Kidney (tissue), 14 donors: ENCODE measurements around the gene CRB2. TPM values are rescaled to one million over a fixed set of nuclear protein-coding genes. Genes with fewer than 3 reads are reported as not detected.

ENCODE experiments used
- DNase-seq, 5 donors: peaks; one replicate each; pipeline ENCODE4 v3.0.0-alpha.2; 2013 to 2020
- FAIRE-seq: peaks from 2 replicates; lab custom pipeline; 2012; peaks lifted over from hg19 to GRCh38; lab: Jason Lieb, UNC
- H3K27ac ChIP-seq, 2 donors: one replicate each; pipeline ENCODE4 v1.7.0; 2013; ENCODE audit warnings: low read depth in 2 of 2, low read length in 2 of 2, inconsistent platforms in 1 of 2
- H3K27me3 ChIP-seq: one replicate; pipeline ENCODE4 v1.7.1; 2013; ENCODE audit warnings: low read length, inconsistent platforms; ENCODE audit not compliant: control insufficient read depth, insufficient read depth
- H3K36me3 ChIP-seq, 3 donors: one replicate each; pipeline versions ENCODE4 v1.7.0 to v1.7.1; 2013; ENCODE audit warnings: low read length in 3 of 3, control low read depth in 1 of 3, inconsistent platforms in 1 of 3; ENCODE audit not compliant: insufficient read depth in 3 of 3, control insufficient read depth in 2 of 3
- H3K4me1 ChIP-seq, 3 donors: one replicate each; pipeline versions ENCODE4 v1.7.0 to v1.7.1; 2013; ENCODE audit warnings: low read length in 3 of 3, inconsistent platforms in 1 of 3, low read depth in 1 of 3; ENCODE audit not compliant: control insufficient read depth in 2 of 3, insufficient read depth in 2 of 3
- H3K4me3 ChIP-seq, 3 donors: one replicate each; pipeline versions ENCODE4 v1.7.0 to v1.8.1; 2013; ENCODE audit warnings: low read length in 3 of 3, control low read depth in 1 of 3, inconsistent platforms in 1 of 3
- H3K9ac ChIP-seq, 3 donors: one replicate each; pipeline versions ENCODE4 v1.7.0 to v1.7.1; 2013; ENCODE audit warnings: low read length in 3 of 3, control low read depth in 1 of 3, inconsistent platforms in 1 of 3
- H3K9me3 ChIP-seq, 3 donors: one replicate each; pipeline versions ENCODE4 v1.7.0 to v1.7.1; 2013; ENCODE audit warnings: low read length in 3 of 3, control low read depth in 1 of 3, inconsistent platforms in 1 of 3; ENCODE audit not compliant: control insufficient read depth in 2 of 3, insufficient read depth in 1 of 3
- CTCF ChIP-seq: IDR thresholded peaks from 3 replicates; pipeline ENCODE4 v1.5.1; 2012; ENCODE audit warnings: mild to moderate bottlenecking, moderate library complexity, borderline replicate concordance; ENCODE audit not compliant: insufficient read depth; ENCODE audit errors: extremely low read depth
- intact Hi-C: fragments of 100-400 bp; cut with DNase I; formaldehyde crosslinking; loops from one replicate; pipeline ENCODE4 v1.11.1; 2022
- polyA plus RNA-seq: library from polyadenylated mRNA; stranded (reverse); fragments of 350-450 nt; fragmentation: Illumina TruSeq; extraction: RNeasy Lipid Tissue Mini Kit (QIAGEN cat#74804); gene quantifications from one replicate; pipeline ENCODE4 v1.2.3, GENCODE V29; 2014; ENCODE audit warnings: low read depth, low replicate concordance; ENCODE audit not compliant: insufficient read depth
- total RNA-seq: library from RNA; stranded (reverse); fragmentation: NEBNext Ultra II Directional; extraction: Animal tissue kit (Norgen Biotek cat#: 25700); gene quantifications from one replicate; pipeline ENCODE4 v1.2.1, GENCODE V29; 2021
- donor health status: control.
- donor health status: control.
- donor health status: control.
- donor health status: control.
- donor health status: control.
- donor health status: DM: yes; HTN: yes; CAD: no.
- donor health status: Normal renal cell carcinoma (clear cell type).

CRB2 gene
- total and polyA plus RNA-seq, 2 donors from 2014 or later = 0.88 to 8.4 TPM

DNA sequence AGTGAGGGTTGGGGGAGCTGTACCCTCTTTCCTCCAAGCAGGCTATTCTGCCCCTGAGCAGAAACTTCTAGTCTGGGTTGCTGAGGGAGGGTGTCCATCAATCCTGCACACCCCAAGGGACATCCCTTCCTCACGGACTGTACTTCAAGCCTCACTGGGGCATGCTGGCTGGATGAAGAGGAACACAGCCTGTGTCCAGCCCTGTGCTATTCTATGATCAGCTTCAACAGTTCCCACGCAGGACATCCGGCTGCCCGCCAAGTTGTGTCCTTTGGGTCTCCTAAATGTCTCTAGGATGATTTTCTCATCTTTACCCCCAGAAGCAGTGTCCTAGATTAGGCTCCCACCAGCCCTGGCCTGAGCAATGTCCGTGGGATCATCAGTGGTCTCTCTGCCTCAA, 68.1 kb downstream of the CRB2 start:
- DNase-seq (peak in 1 of 5 donors; percentile 13), FAIRE-seq (no peak)
- intact Hi-C loops = no loop called here
- Histone ChIP-seq H3K27me3 (no peaks in the 10 kb centered on the region), H3K9ac (no peak overlapping the region), H3K27ac (no peak overlapping the region), H3K36me3 (peaks cover 2 to 7% (median 3%) of the 10 kb centered on the region in 3 donors), H3K4me3 (no peak overlapping the region), H3K4me1 (peaks cover 0 to 2% (median 0%) of the 10 kb centered on the region in 3 donors), H3K9me3 (peaks cover 0 to 1% (median 0%) of the 10 kb centered on the region in 3 donors)
- no peak for TF ChIP-seq CTCF

GRCh38 chr9:123424552-123425225, 68.7 kb downstream of the CRB2 start:
- peaks cover 2 to 4% (median 3%) of the 10 kb centered on the region in 3 donors for H3K36me3 ChIP-seq
- FAIRE-seq (no peak), DNase-seq (peak in 1 of 5 donors; percentile 13)
- H3K9me3 ChIP-seq = peaks cover 0 to 6% (median 0%) of the 10 kb centered on the region in 3 donors
- H3K4me3 ChIP-seq = no peak overlapping the region
- H3K4me1 ChIP-seq = peaks cover 0 to 2% (median 0%) of the 10 kb centered on the region in 3 donors
- intact Hi-C loops = no loop called here
- no peak overlapping the region for H3K27ac ChIP-seq
- no peak for TF ChIP-seq CTCF
- H3K27me3 ChIP-seq = no peaks in the 10 kb centered on the region
- no peak overlapping the region for H3K9ac ChIP-seq

- Histone ChIP-seq H3K4me1 (peaks cover 0 to 2% (median 0%) of the 10 kb centered on the region in 3 donors), H3K9me3 (peaks cover 0 to 6% (median 0%) of the 10 kb centered on the region in 3 donors), H3K4me3 (no peak overlapping the region), H3K27ac (no peak overlapping the region), H3K27me3 (no peaks in the 10 kb centered on the region), H3K36me3 (peaks cover 0 to 4% (median 0%) of the 10 kb centered on the region in 3 donors), H3K9ac (no peak overlapping the region)
- intact Hi-C loops = no loop called here
- peak in 1 of 5 donors; percentile 14 for DNase-seq
- no peak for FAIRE-seq
- no peak for TF ChIP-seq CTCF
Measured at GRCh38 chr9:123425261-123425821, 69.3 kb downstream of the CRB2 start.
